8988T (cell line): Measurements from ENCODE around the gene MFSD12.
"Not testable (repeated sequence)": the region's sequence is repeated elsewhere in the genome, so short reads cannot be mapped to it uniquely, and the experiment has no call there.

Experiments
- DNase-seq: peaks from one replicate; pipeline ENCODE4 v3.0.0; 2011

Gene MFSD12

GRCh38 chr19:3521104-3521445 lies 36.3 kb downstream of the MFSD12 start:
- DNase-seq: no peak

GRCh38 chr19:3520166-3521103 lies 37.0 kb downstream of the MFSD12 start:
- DNase-seq: no peak

- DNase-seq: no peak
Measured at GRCh38 chr19:3519126-3519525, 38.3 kb downstream of the MFSD12 start.

GRCh38 chr19:3518659-3519058 lies 38.7 kb downstream of the MFSD12 start:
- DNase-seq: no peak

GRCh38 chr19:3518255-3518654 lies 39.1 kb downstream of the MFSD12 start:
- no peak for DNase-seq

GRCh38 chr19:3517638-3518037 lies 39.7 kb downstream of the MFSD12 start:
- no peak for DNase-seq

- no peak for DNase-seq
Measured at GRCh38 chr19:3516675-3517207, 40.6 kb downstream of the MFSD12 start.

- no peak for DNase-seq
Measured at GRCh38 chr19:3515891-3516422, 41.4 kb downstream of the MFSD12 start.

GRCh38 chr19:3514930-3515329 lies 42.5 kb downstream of the MFSD12 start:
- DNase-seq: no peak

GRCh38 chr19:3513229-3514140 lies 43.9 kb downstream of the MFSD12 start:
- DNase-seq: no peak

GRCh38 chr19:3512562-3513228 lies 44.7 kb downstream of the MFSD12 start:
- no peak for DNase-seq

GRCh38 chr19:3511506-3512251 lies 45.7 kb downstream of the MFSD12 start:
- DNase-seq: no peak

- DNase-seq: no peak
Measured at GRCh38 chr19:3510727-3511126, 46.7 kb downstream of the MFSD12 start.

- DNase-seq: no peak
Measured at GRCh38 chr19:3509566-3509989, 47.8 kb downstream of the MFSD12 start.

- DNase-seq: no peak
Measured at GRCh38 chr19:3508771-3509535, 48.4 kb downstream of the MFSD12 start.

GRCh38 chr19:3508121-3508661 lies 49.2 kb downstream of the MFSD12 start:
- DNase-seq: not testable (repeated sequence)

- no peak for DNase-seq
Measured at GRCh38 chr19:3507371-3508120, 49.8 kb downstream of the MFSD12 start.

- no peak for DNase-seq
Measured at GRCh38 chr19:3506384-3507340, 50.7 kb downstream of the MFSD12 start.
